Loucy (cell line): ENCODE measurements around the gene TTC27.

Experiments
- EZH2phosphoT487 ChIP-seq: fragments of 200-600 bp; IDR thresholded peaks from 2 replicates; pipeline ENCODE4 v1.6.1; 2018; ENCODE audit warnings: antibody characterized with exemption, mild to moderate bottlenecking, moderate library complexity, borderline replicate concordance
- TF ChIP-seq, protein P1 (sequence below): fragments of 200-600 bp; sonication (generic); conservative IDR thresholded peaks from 2 replicates; pipeline ENCODE4 v1.5.1; 2014; ENCODE audit warnings: mild to moderate bottlenecking, antibody characterized with exemption, low read length

DNA sequence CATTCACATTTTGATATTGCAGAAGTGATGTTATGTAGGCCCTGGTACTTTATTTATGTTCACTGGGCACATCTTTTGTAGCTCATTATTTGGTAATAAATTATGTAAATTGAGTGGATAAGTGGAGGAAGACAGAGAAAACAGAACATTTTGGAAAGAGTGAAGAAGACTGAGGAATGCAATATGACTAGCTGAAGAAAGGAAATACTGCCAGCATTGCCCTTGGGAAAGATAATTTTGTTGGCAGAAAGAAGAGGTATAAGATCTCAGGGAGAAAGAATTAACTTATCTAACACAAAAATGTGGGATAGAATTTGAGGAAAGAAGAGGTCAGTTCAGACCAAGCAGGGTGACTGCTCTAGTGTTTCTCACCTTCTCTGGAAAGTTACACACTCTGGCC lies 118.8 kb downstream of the TTC27 start:
- TF ChIP-seq, protein P1, sequence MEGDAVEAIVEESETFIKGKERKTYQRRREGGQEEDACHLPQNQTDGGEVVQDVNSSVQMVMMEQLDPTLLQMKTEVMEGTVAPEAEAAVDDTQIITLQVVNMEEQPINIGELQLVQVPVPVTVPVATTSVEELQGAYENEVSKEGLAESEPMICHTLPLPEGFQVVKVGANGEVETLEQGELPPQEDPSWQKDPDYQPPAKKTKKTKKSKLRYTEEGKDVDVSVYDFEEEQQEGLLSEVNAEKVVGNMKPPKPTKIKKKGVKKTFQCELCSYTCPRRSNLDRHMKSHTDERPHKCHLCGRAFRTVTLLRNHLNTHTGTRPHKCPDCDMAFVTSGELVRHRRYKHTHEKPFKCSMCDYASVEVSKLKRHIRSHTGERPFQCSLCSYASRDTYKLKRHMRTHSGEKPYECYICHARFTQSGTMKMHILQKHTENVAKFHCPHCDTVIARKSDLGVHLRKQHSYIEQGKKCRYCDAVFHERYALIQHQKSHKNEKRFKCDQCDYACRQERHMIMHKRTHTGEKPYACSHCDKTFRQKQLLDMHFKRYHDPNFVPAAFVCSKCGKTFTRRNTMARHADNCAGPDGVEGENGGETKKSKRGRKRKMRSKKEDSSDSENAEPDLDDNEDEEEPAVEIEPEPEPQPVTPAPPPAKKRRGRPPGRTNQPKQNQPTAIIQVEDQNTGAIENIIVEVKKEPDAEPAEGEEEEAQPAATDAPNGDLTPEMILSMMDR, result no peak
- TF ChIP-seq EZH2phosphoT487, result no peak
